ENCODE measurements around the gene DCST1. TPM values are rescaled to one million over a fixed set of nuclear protein-coding genes. Genes with fewer than 3 reads are reported as not detected.

The DCST1 gene
- polyA plus RNA-seq, 3 donors from 2014 or later = not detected

DNA sequence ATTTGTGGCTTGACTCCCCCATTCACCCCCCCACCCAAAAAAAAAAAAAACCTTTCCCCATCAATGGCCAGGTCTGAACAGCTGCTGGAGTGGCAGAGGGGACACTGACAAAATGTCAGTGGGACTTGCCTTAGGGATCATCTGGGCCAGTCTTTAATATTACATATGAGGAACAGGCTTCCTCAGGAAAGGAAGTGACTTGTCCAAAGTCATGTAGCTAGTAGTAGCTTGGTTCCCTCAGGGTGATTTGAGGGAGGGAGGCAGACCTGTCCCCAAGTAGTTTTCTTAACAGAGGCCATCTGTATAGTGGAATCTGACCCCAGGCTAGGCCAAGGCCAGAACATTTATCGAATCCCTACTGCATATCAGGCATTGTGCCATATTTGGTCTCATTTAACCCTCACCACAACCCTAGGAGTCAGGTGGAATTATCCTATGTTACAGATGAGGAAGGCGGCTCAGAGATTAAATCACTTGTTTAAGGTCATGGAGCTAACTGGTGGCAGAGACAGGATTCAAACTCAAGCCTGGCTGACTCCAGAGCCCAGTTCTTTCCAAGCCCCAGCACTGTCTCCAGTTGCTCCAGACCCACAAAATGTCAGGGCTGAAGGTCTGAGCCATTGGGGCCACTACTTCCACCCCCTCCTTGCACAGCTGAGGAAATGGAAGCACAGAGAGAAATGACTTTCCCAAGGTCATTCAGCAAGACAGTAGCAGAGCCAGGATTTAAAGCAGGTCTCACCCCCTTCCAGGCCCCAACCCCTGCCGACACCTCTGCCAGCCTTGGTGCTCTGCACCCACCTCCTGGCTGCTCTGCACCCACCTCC is 20.6 kb upstream of the DCST1 start:
- peaks cover 0 to 4% (median 0%) of the 10 kb centered on the region in 3 donors for H3K36me3 Mint-ChIP-seq
- no peak for DNase-seq
- peaks cover 0 to 4% (median 0%) of the 10 kb centered on the region in 3 donors for H3K27me3 Mint-ChIP-seq (ENCODE audit: low read depth in 3 of 3)
- peaks cover 0 to 1% (median 0%) of the 10 kb centered on the region in 6 donors for H3K9me3 Mint-ChIP-seq
- peak overlapping the region; percentile 35 to 87 (median 82) for H3K27ac Mint-ChIP-seq
- H3K4me1 Mint-ChIP-seq = peaks cover 61 to 62% of the 10 kb centered on the region in 2 donors
- H3K4me3 Mint-ChIP-seq = peak overlapping the region in 3 of 5 donors; percentile 3 to 46 (median 20)

DNA sequence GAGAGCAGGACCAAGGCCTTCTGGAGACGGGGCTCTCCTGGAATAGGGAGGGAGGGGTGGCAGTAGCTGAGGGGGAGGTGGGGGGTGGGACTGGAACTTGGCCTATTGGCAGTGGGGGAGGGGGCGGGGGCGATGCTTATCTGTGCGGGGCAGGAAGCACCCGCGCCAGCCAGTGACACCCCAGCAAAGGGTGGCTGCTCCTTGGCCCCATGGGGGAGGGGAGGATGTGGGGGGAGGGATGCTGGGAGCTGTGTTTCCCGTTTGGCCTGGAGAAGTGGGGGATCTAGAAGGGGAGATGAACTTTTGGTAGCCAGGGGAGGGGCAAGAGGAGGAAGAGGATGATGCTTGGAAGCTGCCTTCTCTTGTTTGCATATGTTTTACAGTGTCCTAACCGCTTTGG is 20.0 kb upstream of the DCST1 start:
- Mint-ChIP-seq H3K4me3 (peak overlapping the region in 1 of 5 donors; percentile 14), H3K27ac (peak overlapping the region in 4 of 6 donors; percentile 35 to 72 (median 66)), H3K9me3 (no peaks in the 10 kb centered on the region), H3K36me3 (peaks cover 0 to 4% (median 0%) of the 10 kb centered on the region in 3 donors), H3K4me1 (peaks cover 61 to 62% of the 10 kb centered on the region in 2 donors), H3K27me3 (ENCODE audit: low read depth in 3 of 3) (peaks cover 0 to 4% (median 0%) of the 10 kb centered on the region in 3 donors)
- DNase-seq = no peak

DNA sequence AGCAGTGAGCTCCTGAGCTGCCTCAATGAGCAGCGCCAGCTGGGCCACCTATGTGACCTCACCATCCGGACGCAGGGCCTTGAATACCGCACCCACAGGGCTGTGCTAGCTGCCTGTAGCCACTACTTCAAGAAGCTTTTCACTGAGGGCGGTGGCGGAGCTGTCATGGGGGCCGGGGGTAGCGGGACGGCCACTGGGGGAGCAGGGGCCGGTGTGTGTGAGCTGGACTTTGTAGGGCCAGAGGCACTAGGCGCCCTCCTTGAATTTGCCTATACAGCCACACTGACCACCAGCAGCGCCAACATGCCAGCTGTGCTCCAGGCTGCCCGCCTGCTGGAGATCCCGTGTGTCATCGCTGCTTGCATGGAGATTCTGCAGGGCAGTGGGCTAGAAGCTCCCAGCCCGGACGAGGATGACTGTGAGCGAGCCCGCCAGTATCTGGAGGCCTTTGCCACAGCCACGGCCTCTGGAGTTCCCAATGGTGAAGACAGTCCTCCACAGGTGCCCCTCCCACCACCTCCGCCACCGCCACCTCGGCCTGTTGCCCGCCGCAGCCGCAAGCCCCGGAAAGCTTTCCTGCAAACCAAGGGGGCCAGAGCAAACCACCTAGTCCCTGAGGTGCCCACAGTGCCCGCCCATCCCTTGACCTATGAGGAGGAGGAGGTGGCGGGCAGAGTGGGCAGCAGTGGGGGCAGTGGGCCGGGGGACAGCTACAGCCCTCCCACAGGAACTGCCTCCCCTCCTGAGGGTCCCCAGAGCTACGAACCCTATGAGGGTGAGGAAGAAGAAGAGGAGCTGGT is 18.7 kb upstream of the DCST1 start:
- Mint-ChIP-seq H3K4me1 (peaks cover 49 to 55% of the 10 kb centered on the region in 2 donors), H3K9me3 (no peaks in the 10 kb centered on the region), H3K4me3 (no peak overlapping the region), H3K36me3 (peaks cover 0 to 4% (median 0%) of the 10 kb centered on the region in 3 donors), H3K27ac (no peak overlapping the region), H3K27me3 (ENCODE audit: low read depth in 3 of 3) (peaks cover 0 to 4% (median 0%) of the 10 kb centered on the region in 3 donors)
- no peak for DNase-seq

DNA sequence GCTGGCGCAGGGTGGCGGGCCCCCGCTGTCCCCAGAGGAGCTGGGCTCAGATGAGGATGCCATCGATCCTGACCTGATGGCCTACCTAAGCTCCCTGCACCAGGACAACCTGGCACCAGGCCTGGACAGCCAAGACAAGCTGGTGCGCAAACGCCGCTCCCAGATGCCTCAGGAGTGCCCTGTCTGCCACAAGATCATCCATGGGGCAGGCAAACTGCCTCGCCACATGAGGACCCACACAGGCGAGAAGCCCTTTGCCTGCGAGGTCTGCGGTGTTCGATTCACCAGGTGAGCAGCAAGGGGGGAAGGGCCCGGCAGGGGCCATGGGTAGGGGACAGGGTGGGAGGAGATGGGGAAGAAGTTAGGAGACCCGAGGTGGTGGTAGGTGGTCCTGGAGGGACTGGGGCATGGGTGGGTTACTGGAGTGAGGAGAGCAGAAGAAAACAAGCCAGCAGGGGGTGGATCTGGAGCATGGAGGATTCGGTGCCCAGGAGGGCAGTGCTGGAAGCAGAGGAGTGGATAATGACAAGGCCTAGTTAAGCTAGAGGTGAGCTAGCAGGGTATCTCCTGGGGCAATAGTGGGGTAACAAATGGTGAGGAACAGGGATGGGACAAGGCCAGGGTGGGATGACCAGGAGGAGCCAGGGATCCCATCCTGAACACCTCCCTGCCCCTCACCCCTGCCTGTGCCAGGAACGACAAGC is 17.9 kb upstream of the DCST1 start:
- H3K27me3 Mint-ChIP-seq (ENCODE audit: low read depth in 3 of 3) = peaks cover 0 to 4% (median 0%) of the 10 kb centered on the region in 3 donors
- no peak overlapping the region for H3K27ac Mint-ChIP-seq
- H3K4me3 Mint-ChIP-seq = peak overlapping the region in 2 of 5 donors; percentile 38 to 41
- no peaks in the 10 kb centered on the region for H3K9me3 Mint-ChIP-seq
- no peak for DNase-seq
- H3K36me3 Mint-ChIP-seq = peaks cover 0 to 4% (median 0%) of the 10 kb centered on the region in 3 donors
- H3K4me1 Mint-ChIP-seq = peaks cover 43 to 48% of the 10 kb centered on the region in 2 donors

DNA sequence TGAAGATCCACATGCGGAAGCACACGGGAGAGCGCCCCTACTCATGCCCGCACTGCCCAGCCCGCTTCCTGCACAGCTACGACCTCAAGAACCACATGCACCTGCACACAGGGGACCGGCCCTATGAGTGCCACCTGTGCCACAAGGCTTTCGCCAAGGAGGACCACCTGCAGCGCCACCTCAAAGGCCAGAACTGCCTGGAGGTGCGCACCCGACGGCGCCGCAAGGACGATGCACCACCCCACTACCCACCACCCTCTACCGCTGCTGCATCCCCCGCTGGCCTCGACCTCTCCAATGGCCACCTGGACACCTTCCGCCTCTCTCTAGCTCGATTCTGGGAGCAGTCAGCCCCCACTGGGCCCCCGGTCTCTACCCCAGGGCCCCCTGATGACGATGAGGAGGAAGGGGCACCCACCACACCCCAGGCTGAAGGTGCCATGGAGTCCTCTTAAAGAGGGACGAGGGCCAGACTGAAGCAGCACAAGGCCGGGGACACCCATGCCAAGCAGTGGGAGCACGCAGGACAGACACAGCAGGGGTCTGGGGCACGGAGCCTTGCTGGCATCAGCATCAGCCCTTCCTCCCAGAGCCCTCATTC is 17.3 kb upstream of the DCST1 start:
- DNase-seq = no peak
- H3K9me3 Mint-ChIP-seq = no peaks in the 10 kb centered on the region
- peaks cover 0 to 2% (median 0%) of the 10 kb centered on the region in 3 donors for H3K27me3 Mint-ChIP-seq (ENCODE audit: low read depth in 3 of 3)
- H3K4me3 Mint-ChIP-seq = peak overlapping the region in 4 of 5 donors; percentile 30 to 43 (median 40)
- H3K27ac Mint-ChIP-seq = no peak overlapping the region
- H3K36me3 Mint-ChIP-seq = peaks cover 0 to 4% (median 0%) of the 10 kb centered on the region in 3 donors
- H3K4me1 Mint-ChIP-seq = peaks cover 38 to 44% of the 10 kb centered on the region in 2 donors

DNA sequence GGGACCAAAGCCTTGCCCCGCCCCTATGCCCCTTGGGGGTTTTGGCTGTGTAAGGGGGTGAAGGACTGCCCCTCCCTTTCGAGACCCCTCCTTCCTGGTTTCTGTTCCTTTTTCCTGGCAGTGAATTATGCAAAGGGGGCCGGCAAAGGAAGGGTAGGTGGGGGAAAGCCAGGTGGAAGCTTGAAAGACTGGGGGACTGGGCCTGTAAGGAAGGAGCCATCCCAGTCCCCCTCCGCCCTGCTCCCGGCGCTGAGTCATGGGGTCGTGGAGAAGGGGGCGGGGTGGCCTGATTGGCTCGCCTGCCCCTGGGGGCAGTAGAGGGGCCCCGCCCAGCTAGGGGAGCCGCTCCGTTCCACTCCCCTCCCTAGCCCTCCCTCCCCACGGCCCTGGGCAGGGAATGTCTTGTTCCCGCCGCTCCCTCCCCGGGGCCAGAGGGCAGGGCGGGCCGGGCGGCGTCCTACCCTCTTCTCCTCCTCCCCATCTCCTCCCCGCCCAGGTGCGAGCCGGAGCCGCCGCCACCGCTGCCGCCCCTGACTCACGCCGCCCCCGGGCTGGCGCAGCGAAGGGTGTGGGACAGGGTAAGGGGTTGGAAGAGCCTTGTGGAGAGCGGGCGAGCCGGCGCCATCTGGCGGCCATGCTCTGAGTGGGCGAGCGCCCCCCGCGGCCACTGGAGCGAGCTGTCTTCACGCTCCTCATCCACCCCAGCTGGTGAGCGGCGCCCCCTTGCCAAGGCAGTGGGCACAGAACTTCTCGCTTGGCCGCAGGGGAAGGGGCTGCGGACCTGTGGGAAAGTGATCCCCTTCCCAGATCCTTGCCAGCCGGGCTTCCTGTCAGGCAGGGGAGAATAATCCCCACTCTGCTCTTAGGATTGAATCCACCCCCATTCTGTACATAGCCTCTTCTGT is 16.3 kb upstream of the DCST1 start:
- H3K27me3 Mint-ChIP-seq (ENCODE audit: low read depth in 3 of 3) = peaks cover 0 to 2% (median 0%) of the 10 kb centered on the region in 3 donors
- peaks cover 0 to 4% (median 0%) of the 10 kb centered on the region in 3 donors for H3K36me3 Mint-ChIP-seq
- peaks cover 34 to 40% of the 10 kb centered on the region in 2 donors for H3K4me1 Mint-ChIP-seq
- H3K4me3 Mint-ChIP-seq = peak overlapping the region in 4 of 5 donors; percentile 25 to 59 (median 42)
- DNase-seq = peak; percentile 84 to 86 (median 85)
- H3K9me3 Mint-ChIP-seq = no peaks in the 10 kb centered on the region
- no peak overlapping the region for H3K27ac Mint-ChIP-seq

DNA sequence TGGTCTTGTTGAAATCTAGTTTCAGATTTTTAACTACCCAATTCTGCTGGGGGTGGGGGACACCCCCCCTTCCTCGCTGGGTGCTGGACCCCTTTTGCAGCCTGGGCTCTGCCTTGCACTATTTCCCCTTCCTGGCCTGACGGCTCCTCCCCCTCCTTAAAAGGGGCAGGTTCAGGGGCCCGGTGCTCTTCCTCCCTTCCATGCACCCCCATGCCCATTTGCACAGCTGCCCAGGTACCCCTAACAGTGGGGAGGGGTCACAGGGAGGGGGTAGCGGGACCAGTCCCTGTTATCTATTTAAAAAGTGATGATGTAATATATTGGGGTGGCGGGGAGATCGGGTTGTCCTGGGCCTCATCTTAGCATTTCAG is 15.7 kb upstream of the DCST1 start:
- H3K27ac Mint-ChIP-seq = no peak overlapping the region
- peaks cover 0 to 4% (median 0%) of the 10 kb centered on the region in 3 donors for H3K36me3 Mint-ChIP-seq
- H3K27me3 Mint-ChIP-seq (ENCODE audit: low read depth in 3 of 3) = peaks cover 0 to 2% (median 0%) of the 10 kb centered on the region in 3 donors
- no peak for DNase-seq
- H3K9me3 Mint-ChIP-seq = no peaks in the 10 kb centered on the region
- H3K4me1 Mint-ChIP-seq = peaks cover 28 to 34% of the 10 kb centered on the region in 2 donors
- peak overlapping the region in 4 of 5 donors; percentile 25 to 59 (median 42) for H3K4me3 Mint-ChIP-seq

DNA sequence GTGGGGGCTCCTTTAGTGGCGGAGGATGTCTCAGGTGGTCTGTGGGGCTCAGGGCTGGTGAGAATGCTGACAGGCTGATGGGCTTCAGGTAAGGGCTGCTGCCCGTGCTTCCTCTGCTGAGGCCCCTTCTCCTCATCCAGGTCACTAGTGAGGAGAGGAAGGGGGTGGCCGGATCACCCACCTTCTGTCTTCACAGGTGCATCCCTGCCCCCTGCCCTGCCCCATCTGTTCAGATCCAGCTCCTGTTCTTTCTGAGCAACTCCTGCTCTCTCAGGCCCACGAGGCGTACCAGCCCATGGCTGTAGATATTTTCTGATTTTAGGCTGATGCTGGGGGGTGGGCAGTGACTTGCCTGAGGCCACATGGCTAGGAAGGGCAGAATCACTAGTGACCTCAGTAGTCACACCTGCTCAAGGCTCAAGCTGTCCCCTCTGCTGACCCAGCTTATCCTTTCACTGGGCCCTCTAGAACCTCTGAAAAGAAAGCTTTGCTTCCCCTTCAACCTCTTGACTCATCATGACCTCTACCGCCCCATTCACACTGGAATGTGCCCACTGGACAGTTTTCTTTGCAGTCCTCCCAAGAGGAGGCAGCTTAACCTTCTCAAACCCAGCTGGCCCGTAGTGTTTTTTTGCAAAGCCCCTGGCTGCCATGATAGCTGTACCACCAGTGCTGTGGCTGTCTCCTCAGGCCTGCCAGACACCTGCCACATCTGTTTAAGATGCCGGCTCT is 14.8 kb upstream of the DCST1 start:
- peaks cover 19 to 25% of the 10 kb centered on the region in 2 donors for H3K4me1 Mint-ChIP-seq
- H3K4me3 Mint-ChIP-seq = peak overlapping the region in 1 of 5 donors; percentile 38

DNA sequence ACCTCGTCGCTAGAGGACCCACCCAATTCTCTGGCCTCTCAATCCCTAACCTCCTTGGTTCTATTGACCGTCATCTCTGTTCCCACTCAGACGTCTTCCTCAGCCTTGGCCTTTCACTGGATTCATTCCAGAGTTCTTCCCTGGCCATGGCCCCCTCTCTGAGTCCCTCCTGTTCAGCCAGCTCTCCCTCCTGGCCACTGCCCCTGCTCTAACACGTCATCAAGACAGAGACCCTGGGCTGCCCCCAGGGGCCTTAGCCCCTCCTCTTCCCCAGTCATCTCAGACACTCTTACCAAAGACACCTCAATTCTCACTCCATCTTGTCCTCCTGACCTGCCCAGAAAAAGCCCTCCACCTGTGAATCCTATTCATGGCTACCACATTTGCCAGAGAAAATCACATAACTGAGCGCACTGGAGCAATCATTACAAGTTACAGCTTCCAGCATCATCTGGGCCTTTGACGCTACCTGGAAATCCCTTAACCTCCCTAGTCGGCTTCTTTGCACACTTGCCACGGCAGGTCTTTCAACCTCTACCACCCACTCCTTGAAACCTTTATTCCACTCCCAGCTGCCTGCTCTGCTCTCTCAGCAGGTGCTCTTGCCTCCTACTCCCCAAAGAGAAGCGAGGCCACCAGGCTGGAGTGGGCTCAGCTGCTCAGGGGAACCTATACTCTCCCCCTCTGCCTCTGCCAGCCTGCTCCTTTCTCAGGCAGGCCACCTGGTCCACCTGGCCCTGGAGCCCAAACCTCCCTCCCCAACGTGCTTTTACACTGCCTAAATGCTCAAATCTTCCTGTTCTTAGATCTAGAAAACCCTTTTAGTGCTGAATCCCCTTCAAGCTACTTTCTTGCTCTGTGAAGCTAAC is 14.0 kb upstream of the DCST1 start:
- Mint-ChIP-seq H3K27me3 (ENCODE audit: low read depth in 3 of 3) (peaks cover 0 to 4% (median 0%) of the 10 kb centered on the region in 3 donors), H3K27ac (peak overlapping the region in 4 of 6 donors; percentile 1 to 62 (median 40)), H3K36me3 (peaks cover 0 to 4% (median 0%) of the 10 kb centered on the region in 3 donors), H3K9me3 (no peaks in the 10 kb centered on the region), H3K4me1 (peaks cover 13 to 20% of the 10 kb centered on the region in 2 donors), H3K4me3 (no peak overlapping the region)
- no peak for DNase-seq

More for the DNA sequence above, 14.8 kb upstream of the DCST1 start:
- DNase-seq = no peak
- no peaks in the 10 kb centered on the region for H3K9me3 Mint-ChIP-seq
- H3K36me3 Mint-ChIP-seq = peaks cover 0 to 4% (median 0%) of the 10 kb centered on the region in 3 donors
- peaks cover 0 to 4% (median 0%) of the 10 kb centered on the region in 3 donors for H3K27me3 Mint-ChIP-seq (ENCODE audit: low read depth in 3 of 3)
- H3K27ac Mint-ChIP-seq = peak overlapping the region in 1 of 6 donors; percentile 44

DNA sequence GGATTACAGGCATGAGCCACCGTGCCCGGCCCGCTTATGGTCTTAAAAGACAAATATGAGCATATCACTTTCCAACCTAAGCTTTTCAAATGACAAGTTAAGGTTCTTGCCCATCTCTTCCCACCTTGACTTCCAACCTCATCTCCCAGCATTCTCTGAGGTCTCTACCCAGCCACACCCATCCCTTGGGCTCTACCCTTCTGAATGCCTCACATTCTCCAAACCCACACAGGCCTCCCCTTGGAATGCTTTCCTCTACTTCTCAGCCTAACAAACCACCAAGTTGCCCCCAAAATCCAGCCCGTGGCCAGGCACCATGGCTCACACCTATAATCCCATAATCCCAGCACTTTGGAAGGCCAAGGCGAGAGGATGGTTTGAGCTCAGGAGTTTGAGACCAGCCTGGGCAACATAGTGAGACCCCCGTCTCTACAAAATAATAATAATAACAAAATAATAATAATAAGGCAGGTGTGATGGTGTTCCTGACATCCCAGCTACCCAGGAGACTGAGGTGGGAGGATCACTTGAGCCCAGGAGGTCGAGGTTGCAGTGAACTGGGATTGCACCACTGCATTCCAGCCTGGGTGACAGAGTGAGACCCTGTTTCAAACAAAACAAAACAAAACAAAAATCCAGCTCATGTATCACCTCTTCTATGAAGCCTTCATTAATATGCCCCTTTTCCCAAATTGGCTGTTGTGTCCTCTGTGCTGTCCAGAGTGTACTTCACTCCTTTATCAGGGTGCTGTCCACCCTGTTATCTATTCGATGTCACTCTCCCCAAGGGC is 11.3 kb upstream of the DCST1 start:
- Mint-ChIP-seq H3K4me1 (peaks cover 6 to 10% of the 10 kb centered on the region in 2 donors), H3K4me3 (no peak overlapping the region), H3K27ac (no peak overlapping the region), H3K9me3 (no peaks in the 10 kb centered on the region), H3K36me3 (no peaks in the 10 kb centered on the region), H3K27me3 (ENCODE audit: low read depth in 3 of 3) (peaks cover 0 to 4% (median 2%) of the 10 kb centered on the region in 3 donors)
- DNase-seq = no peak
